HG02970 (cell line): ENCODE results near the gene GNB3.
"Not testable (repeated sequence)": the region's sequence is repeated elsewhere in the genome, so short reads cannot be mapped to it uniquely, and the experiment has no call there.

Experiments
- ATAC-seq: cut with Tn5 transposase; IDR thresholded peaks from one replicate; pipeline ENCODE4 v1.9.1; 2021; ENCODE audit warnings: mild to moderate bottlenecking, moderate library complexity, moderate number of reproducible peaks; ENCODE audit not compliant: unreplicated experiment, low FRiP score

GNB3 gene

GRCh38 chr12:6873094-6874014, 32.6 kb downstream of the GNB3 start, which contains the start of gene SPSB2:
Gene SPSB2, minus strand, starts transcription at chr12:6873303. Its CDS starts 402 bp downstream, at chr12:6872901.
- peak; percentile 65 for ATAC-seq

DNA sequence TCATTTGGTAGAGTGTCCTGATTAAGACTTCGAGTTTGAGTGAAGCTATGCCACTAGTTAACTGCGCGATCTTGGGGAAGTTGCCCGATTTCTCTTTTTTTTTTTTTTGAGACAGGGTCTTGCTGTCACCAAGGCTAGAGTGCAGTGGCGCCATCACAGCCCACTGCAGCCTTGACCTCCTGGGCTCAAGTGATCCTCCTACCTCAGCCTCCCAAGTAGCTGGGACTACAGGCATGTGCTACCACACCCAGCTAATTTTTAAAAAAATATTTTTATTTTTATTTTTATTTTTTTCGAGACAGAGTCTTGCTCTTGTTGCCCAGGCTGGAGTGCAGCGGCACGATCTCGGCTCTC, 33.3 kb downstream of the GNB3 start:
- not testable (repeated sequence) for ATAC-seq

GRCh38 chr12:6879824-6880223, 39.1 kb downstream of the GNB3 start:
- not testable (repeated sequence) for ATAC-seq

- ATAC-seq = no peak
These were observed 42.5 kb downstream of the GNB3 start for GRCh38 chr12:6883252-6883651.

- no peak for ATAC-seq
These were observed 43.0 kb downstream of the GNB3 start for GRCh38 chr12:6883683-6884082.

DNA sequence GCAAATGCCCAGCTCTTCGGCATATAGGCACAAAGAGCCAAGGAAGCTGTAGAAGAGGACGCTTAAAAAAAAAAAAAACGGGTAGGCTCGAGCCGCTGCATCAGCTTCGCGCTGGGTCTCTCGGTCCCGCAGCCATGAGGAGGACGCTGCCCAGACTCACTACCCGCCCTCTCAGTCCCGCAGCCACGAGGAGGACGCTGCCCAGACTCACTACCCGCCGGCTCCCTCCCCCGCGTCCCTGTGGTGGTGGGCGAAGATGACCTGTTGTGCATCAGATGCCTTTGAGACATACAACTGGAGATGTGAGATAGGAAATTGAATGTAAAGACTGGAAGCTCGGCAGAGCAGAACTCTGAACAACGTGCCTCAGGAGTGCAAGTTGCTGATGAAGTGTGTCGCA, 43.8 kb downstream of the GNB3 start:
- ATAC-seq = no peak

DNA sequence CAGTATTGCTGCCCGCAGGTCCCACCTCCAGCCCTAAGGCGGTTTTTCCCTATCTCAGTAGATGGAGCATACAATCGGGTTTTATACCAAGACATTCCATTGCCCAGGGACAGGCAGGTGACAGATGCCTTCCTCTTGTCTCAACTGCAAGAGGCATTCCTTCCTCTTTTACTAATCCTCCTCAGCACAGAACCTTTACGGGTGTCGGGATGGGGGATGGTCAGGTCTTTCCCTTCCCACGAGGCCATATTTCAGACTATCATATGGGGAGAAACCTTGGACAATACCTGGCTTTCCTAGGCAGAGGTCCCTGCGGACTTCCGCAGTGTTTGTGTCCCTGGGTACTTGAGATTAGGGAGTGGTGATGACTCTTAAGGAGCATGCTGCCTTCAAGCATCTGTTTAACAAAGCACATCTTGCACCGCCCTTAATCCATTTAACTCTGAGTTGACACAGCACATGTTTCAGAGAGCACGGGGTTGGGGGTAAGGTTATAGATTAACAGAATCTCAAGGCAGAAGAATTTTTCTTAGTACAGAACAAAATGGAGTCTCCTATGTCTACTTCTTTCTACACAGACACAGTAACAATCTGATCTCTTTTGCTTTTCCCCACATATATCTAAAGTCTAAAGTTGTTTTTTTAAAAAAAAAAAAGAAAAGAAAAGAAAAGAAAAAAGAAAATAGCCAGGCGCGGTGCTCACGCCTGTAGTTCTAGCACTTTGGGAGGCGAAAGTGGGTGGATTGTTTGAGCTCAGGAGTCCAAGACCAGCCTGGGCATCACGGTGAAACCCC, 45.7 kb downstream of the GNB3 start:
- ATAC-seq = not testable (repeated sequence)

- no peak for ATAC-seq
These were observed 46.7 kb downstream of the GNB3 start for GRCh38 chr12:6887460-6887859.

- ATAC-seq = no peak
These were observed 47.6 kb downstream of the GNB3 start for GRCh38 chr12:6888360-6888759.

- not testable (repeated sequence) for ATAC-seq
These were observed 48.1 kb downstream of the GNB3 start for GRCh38 chr12:6888794-6889193.

GRCh38 chr12:6889775-6890573, 49.2 kb downstream of the GNB3 start:
- ATAC-seq = not testable (repeated sequence)

GRCh38 chr12:6890789-6891645, 50.3 kb downstream of the GNB3 start:
- ATAC-seq = peak; percentile 97

DNA sequence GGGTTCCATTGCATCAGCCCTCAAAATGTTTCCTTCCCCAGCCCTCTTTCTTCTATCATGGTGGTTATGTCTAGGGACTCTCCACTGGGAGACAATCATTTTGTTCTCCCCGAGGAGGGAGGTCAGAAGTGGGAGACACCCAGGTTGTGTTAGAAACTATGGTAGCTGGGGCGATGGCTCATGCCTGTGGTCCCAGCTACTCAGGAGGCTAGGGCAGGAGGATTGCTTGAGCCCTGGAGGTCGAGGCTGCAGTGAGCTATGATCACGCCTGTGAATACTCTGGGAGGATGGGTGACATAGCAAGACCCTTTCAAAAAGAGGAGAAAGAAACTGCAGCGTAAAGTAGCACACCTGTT, 50.9 kb downstream of the GNB3 start:
- no peak for ATAC-seq

DNA sequence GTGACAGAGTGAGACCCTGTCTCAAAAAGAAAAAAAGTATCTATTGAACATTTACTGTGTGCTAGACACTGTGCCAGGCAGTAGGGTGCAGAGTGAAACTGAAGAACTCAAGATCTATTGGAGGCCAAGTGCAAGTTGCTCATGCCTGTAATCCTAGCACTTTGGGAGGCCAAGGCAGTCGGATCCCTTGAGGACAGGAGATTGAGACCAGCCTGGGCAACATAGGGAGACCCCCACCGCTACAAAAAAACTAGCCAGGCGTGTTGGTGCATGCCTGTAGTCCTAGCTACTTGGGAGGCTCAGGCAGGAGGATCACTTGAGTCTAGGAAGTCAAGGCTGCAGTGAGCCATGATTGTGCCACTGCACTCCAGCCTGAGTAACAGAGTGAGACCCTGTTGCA, 52.0 kb downstream of the GNB3 start:
- ATAC-seq = not testable (repeated sequence)

GRCh38 chr12:6894321-6894720, 53.6 kb downstream of the GNB3 start:
- ATAC-seq = no peak
